H1 (cell line): ENCODE data around the gene CEP85L. TPM values are rescaled to one million over a fixed set of nuclear protein-coding genes. Genes with fewer than 3 reads are reported as not detected.

Experiments used
- CTCF ChIA-PET: fragments of 300-600 bp; sonication (Branson Sonifier 250); formaldehyde crosslinking; loops from one replicate; lab custom pipeline; 2021; ENCODE audit not compliant: partially characterized antibody; lab: Charles Lee
- POLR2A ChIA-PET: fragments of 300-600 bp; sonication (Branson Sonifier 250); formaldehyde crosslinking; loops from one replicate; lab custom pipeline; 2021; ENCODE audit warnings: inconsistent platforms; ENCODE audit not compliant: partially characterized antibody; lab: Charles Lee
- DNase-seq, 2 experiments: peaks; one replicate each; pipeline versions ENCODE4 v3.0.0 to v3.0.0-alpha.2; 2010 to 2022; ENCODE audit warnings: low spot score in 2 of 2, low read depth in 1 of 2, mixed read lengths in 1 of 2
- FAIRE-seq: peaks from 2 replicates; lab custom pipeline; 2011; peaks lifted over from hg19 to GRCh38; lab: Jason Lieb, UNC
- H2AFZ ChIP-seq: 2 replicates; pipeline ENCODE4 v1.8.1; 2012; ENCODE audit warnings: low read length, inconsistent platforms
- H2AK5ac ChIP-seq: 2 replicates; pipeline ENCODE4 v1.6.1; 2013; ENCODE audit warnings: low read depth, low read length
- H2BK120ac ChIP-seq: replicated peaks from 2 replicates; pipeline ENCODE3; 2013; ENCODE audit warnings: low read depth, low read length, inconsistent platforms
- H2BK12ac ChIP-seq: 2 replicates; pipeline ENCODE4 v1.6.1; 2013; ENCODE audit warnings: low read depth, low read length
- H2BK15ac ChIP-seq: 2 replicates; pipeline ENCODE4 v1.6.1; 2013; ENCODE audit warnings: low read length
- H2BK20ac ChIP-seq: 2 replicates; pipeline ENCODE4 v1.6.1; 2013; ENCODE audit warnings: low read length
- H2BK5ac ChIP-seq: 2 replicates; pipeline ENCODE4 v1.6.1; 2013; ENCODE audit warnings: low read depth, low read length
- H3K14ac ChIP-seq: 2 replicates; pipeline ENCODE4 v1.6.1; 2013; ENCODE audit warnings: inconsistent platforms; ENCODE audit not compliant: insufficient read length
- H3K18ac ChIP-seq: 2 replicates; pipeline ENCODE4 v1.6.1; 2013; ENCODE audit warnings: low read length; ENCODE audit errors: extremely low read depth
- H3K23ac ChIP-seq: 2 replicates; pipeline ENCODE4 v1.6.1; 2013; ENCODE audit warnings: inconsistent platforms; ENCODE audit not compliant: insufficient read length
- H3K23me2 ChIP-seq: 2 replicates; pipeline ENCODE4 v1.6.1; 2013; ENCODE audit warnings: low read depth, low read length
- H3K27ac ChIP-seq: 2 replicates; pipeline ENCODE4 v1.6.1; 2011; ENCODE audit warnings: low read depth, low read length, inconsistent platforms
- H3K27me3 ChIP-seq, 4 experiments: replicated peaks in 1 of 4; 1 replicate in 1 of 4; 2 replicates in 3 of 4; pipeline versions ENCODE4 v1.6.1 to v1.8.1; 2011 to 2013; ENCODE audit warnings: low read length in 3 of 4, mild to moderate bottlenecking in 3 of 4, inconsistent platforms in 2 of 4, mixed read lengths in 2 of 4, moderate library complexity in 1 of 4; ENCODE audit not compliant: control insufficient read depth in 3 of 4, insufficient read depth in 3 of 4; ENCODE audit errors: extremely low read depth in 1 of 4
- H3K36me3 ChIP-seq, 4 experiments: 2 replicates each; pipeline versions ENCODE4 v1.6.1 to v1.8.1; 2011 to 2013; ENCODE audit warnings: mild to moderate bottlenecking in 4 of 4, low read length in 3 of 4, moderate library complexity in 2 of 4, control low read depth in 1 of 4, inconsistent platforms in 1 of 4; ENCODE audit not compliant: insufficient read depth in 4 of 4, control insufficient read depth in 2 of 4
- H3K4ac ChIP-seq: replicated peaks from 2 replicates; pipeline ENCODE3; 2013; ENCODE audit warnings: low read length, low read depth, mixed read lengths, inconsistent platforms; ENCODE audit not compliant: insufficient read length
- H3K4me1 ChIP-seq, 4 experiments: replicated peaks in 1 of 4; 1 replicate in 1 of 4; 2 replicates in 3 of 4; pipeline versions ENCODE4 v1.6.1 to v1.8.1; 2011 to 2013; ENCODE audit warnings: low read length in 3 of 4, inconsistent platforms in 2 of 4, mixed read lengths in 1 of 4; ENCODE audit not compliant: insufficient read depth in 4 of 4, control insufficient read depth in 3 of 4
- H3K4me2 ChIP-seq, 2 experiments: 2 replicates each; pipeline versions ENCODE4 v1.6.1 to v1.8.1; 2011 to 2013; ENCODE audit warnings: low read depth in 2 of 2, low read length in 2 of 2, control low read depth in 1 of 2, inconsistent platforms in 1 of 2, mild to moderate bottlenecking in 1 of 2; ENCODE audit not compliant: insufficient read depth in 1 of 2
- H3K4me3 ChIP-seq, 4 experiments: fragments of 200-600, 300-600 bp in 1 of 4; sonication (generic), shearing (Covaris generic), sonication (Bioruptor Twin) in 1 of 4; 2 replicates each; pipeline versions ENCODE4 v1.5.1 to v1.8.1; 2011 to 2016; ENCODE audit warnings: low read length in 4 of 4, low read depth in 3 of 4, control low read depth in 2 of 4, inconsistent platforms in 2 of 4, mild to moderate bottlenecking in 2 of 4, mixed read lengths in 1 of 4, moderate library complexity in 1 of 4; ENCODE audit not compliant: insufficient read depth in 2 of 4; ENCODE audit errors: extremely low read depth in 1 of 4
- H3K56ac ChIP-seq: replicated peaks from 2 replicates; pipeline ENCODE3; 2013; ENCODE audit warnings: low read depth, mild to moderate bottlenecking, mixed read lengths, low read length, inconsistent platforms; ENCODE audit not compliant: insufficient read length
- H3K79me1 ChIP-seq: 2 replicates; pipeline ENCODE4 v1.6.1; 2013; ENCODE audit warnings: low read depth, low read length, control low read depth
- H3K79me2 ChIP-seq, 2 experiments: 2 replicates each; pipeline versions ENCODE4 v1.6.1 to v1.8.1; 2012 to 2013; ENCODE audit warnings: low read length in 2 of 2, mild to moderate bottlenecking in 2 of 2, inconsistent platforms in 1 of 2; ENCODE audit not compliant: insufficient read depth in 2 of 2, control insufficient read depth in 1 of 2
- H3K9ac ChIP-seq, 4 experiments: replicated peaks in 1 of 4; 1 replicate in 1 of 4; 2 replicates in 3 of 4; pipeline versions ENCODE4 v1.6.1 to v1.8.1; 2011 to 2013; ENCODE audit warnings: low read depth in 3 of 4, low read length in 3 of 4, control low read depth in 2 of 4, mild to moderate bottlenecking in 2 of 4, moderate library complexity in 2 of 4, inconsistent platforms in 1 of 4; ENCODE audit errors: extremely low read depth in 1 of 4
- H3K9me3 ChIP-seq, 2 experiments: 2 replicates each; pipeline versions ENCODE4 v1.6.1 to v1.8.1; 2012 to 2013; ENCODE audit warnings: mild to moderate bottlenecking in 2 of 2, moderate library complexity in 2 of 2, control low read depth in 1 of 2, inconsistent platforms in 1 of 2, low read depth in 1 of 2, low read length in 1 of 2, mixed read lengths in 1 of 2; ENCODE audit not compliant: insufficient read depth in 2 of 2
- H4K20me1 ChIP-seq, 2 experiments: replicated peaks in 1 of 2; 2 replicates each; pipeline versions ENCODE3 to v1.8.1; 2011 to 2013; ENCODE audit warnings: inconsistent platforms in 2 of 2, low read length in 2 of 2, mild to moderate bottlenecking in 1 of 2; ENCODE audit not compliant: insufficient read depth in 2 of 2, control insufficient read depth in 1 of 2
- H4K5ac ChIP-seq: 2 replicates; pipeline ENCODE4 v1.6.1; 2013; ENCODE audit warnings: low read length, low read depth, mixed read lengths, inconsistent platforms; ENCODE audit not compliant: insufficient read length
- H4K8ac ChIP-seq: 2 replicates; pipeline ENCODE4 v1.8.0; 2013; ENCODE audit warnings: mild to moderate bottlenecking, moderate library complexity, low read length, inconsistent platforms; ENCODE audit not compliant: insufficient read depth; ENCODE audit errors: extremely low read depth
- H4K91ac ChIP-seq: replicated peaks from 2 replicates; pipeline ENCODE3; 2013; ENCODE audit warnings: low read length, mixed read lengths, inconsistent platforms; ENCODE audit not compliant: insufficient read length
- NANOG ChIP-seq: IDR thresholded peaks from 2 replicates; pipeline ENCODE4 v1.6.1; 2011; ENCODE audit warnings: low read length, low read depth, mild to moderate bottlenecking, inconsistent platforms; ENCODE audit not compliant: insufficient read depth, poor library complexity, severe bottlenecking
- RFX5 ChIP-seq: IDR thresholded peaks from 2 replicates; pipeline ENCODE4 v1.6.1; 2011; ENCODE audit warnings: low read depth, low read length, improper control_type of control experiment, borderline replicate concordance
- WGBS, 2 experiments: shearing (Covaris generic) in 1 of 2; methylation state at CpG; one replicate each; pipeline versions ENCODE4 v1.1.6 to v1.1.7; 2013 to 2015; ENCODE audit warnings: low lambda C conversion rate in 2 of 2, mixed read lengths in 2 of 2, inconsistent platforms in 1 of 2, low coverage in 1 of 2, missing lambda C conversion rate in 1 of 2; ENCODE audit not compliant: insufficient replicate concordance in 2 of 2, insufficient coverage in 1 of 2, insufficient read length in 1 of 2; ENCODE audit errors: extremely low coverage in 1 of 2, missing lambda C conversion rate in 1 of 2; 5-methylcytosine and 5-hydroxymethylcytosine counted together
- polyA plus RNA-seq, 7 experiments: library from polyadenylated mRNA; depleted of rRNA in 3 of 7; stranded (reverse) in 5 of 7; unstranded in 2 of 7; fragments of >200 nt in 5 of 7; fragments of 200-250 nt in 2 of 7; gene quantifications; 1 replicate in 5 of 7; 2 replicates in 1 of 7; 4 replicates in 1 of 7; pipeline versions ENCODE4 v1.2.1 to v1.2.3, GENCODE V29; 2011 to 2013; ENCODE audit warnings: missing spikeins in 2 of 7, mixed read lengths in 2 of 7
- total RNA-seq: library from RNA; stranded (reverse); fragmentation: NEBNext Ultra II Directional; extraction: Animal tissue kit (Norgen Biotek cat#: 25700); gene quantifications from 2 replicates; pipeline ENCODE4 v1.2.1, GENCODE V29; 2021

The CEP85L gene
- total and polyA plus RNA-seq, 2 of the 8 experiments (the other 6 are each of a cell fraction or from before 2014, with no cell fraction given), result 3.2 to 27.6 TPM

DNA sequence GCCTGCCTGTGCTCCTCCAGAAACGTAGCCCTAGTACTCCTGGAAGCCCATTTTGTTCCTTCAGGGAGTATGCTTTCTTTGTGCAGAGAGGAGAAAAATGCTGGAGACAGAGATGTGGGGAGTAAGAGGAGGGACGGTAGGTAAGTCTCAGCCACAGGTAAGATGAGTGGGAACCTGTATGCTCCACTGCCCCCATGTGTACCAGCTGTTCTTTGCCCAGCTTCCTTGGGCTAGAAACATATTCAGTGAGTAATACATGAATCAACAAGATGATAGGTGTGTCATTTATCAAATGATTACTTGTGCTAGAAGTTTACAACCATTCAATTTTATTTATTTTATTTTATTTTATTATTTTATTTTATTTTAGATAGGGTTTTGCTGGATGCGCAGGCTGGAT, 13.6 kb upstream of the CEP85L start:
- H3K27me3 ChIP-seq, result no peaks in the 10 kb centered on the region
- H2BK15ac ChIP-seq, result no peak overlapping the region
- TF ChIP-seq NANOG (no peak), RFX5 (no peak)
- FAIRE-seq (no peak), DNase-seq (no peak)
- H3K18ac ChIP-seq, result no peak overlapping the region
- no peak overlapping the region for H2BK20ac ChIP-seq
- H2BK5ac ChIP-seq, result no peak overlapping the region
- H3K9ac ChIP-seq, result no peak overlapping the region
- no peak overlapping the region for H2BK12ac ChIP-seq
- no peak overlapping the region for H3K23ac ChIP-seq
- H3K4me2 ChIP-seq, result no peak overlapping the region
- no peak overlapping the region for H2AK5ac ChIP-seq
- H3K79me1 ChIP-seq, result no peaks in the 10 kb centered on the region
- no peaks in the 10 kb centered on the region for H3K9me3 ChIP-seq
- no peak overlapping the region for H3K4ac ChIP-seq
- H3K23me2 ChIP-seq, result no peaks in the 10 kb centered on the region
- no peak overlapping the region for H2AFZ ChIP-seq
- H2BK120ac ChIP-seq, result no peak overlapping the region
- no peaks in the 10 kb centered on the region for H3K36me3 ChIP-seq
- H3K4me3 ChIP-seq, result no peak overlapping the region
- ChIA-PET POLR2A (no interaction called here), CTCF (interaction anchor here (0.7 to 1.2 kb wide), 2 partner anchors 20 to 64 kb away, joined by 3 to 4 read pairs; no protein-coding TSS in a partner anchor)
- H3K79me2 ChIP-seq, result no peaks in the 10 kb centered on the region
- H3K4me1 ChIP-seq, result no peaks in the 10 kb centered on the region
- no peaks in the 10 kb centered on the region for H4K20me1 ChIP-seq
- no peak overlapping the region for H3K14ac ChIP-seq
- peak overlapping the region; percentile 1 for H4K91ac ChIP-seq
- H3K56ac ChIP-seq, result no peak overlapping the region
- H3K27ac ChIP-seq, result no peak overlapping the region
- WGBS, 2 experiments, result 74% methylated on average over 3 of the region's 3 CpGs; no CpG with 5 or more reads in 1 of the 2 experiments
- H4K5ac ChIP-seq, result no peak overlapping the region
- no peak overlapping the region for H4K8ac ChIP-seq
